AG10803 (cell line): Measurements from ENCODE around the gene FAT1.

Source experiments
- DNase-seq: peaks from one replicate; pipeline ENCODE4 v3.0.0; 2010; ENCODE audit warnings: low read depth
- H3K4me3 ChIP-seq: 2 replicates; pipeline ENCODE4 v1.5.1; 2011; ENCODE audit warnings: mild to moderate bottlenecking, low read length, control low read depth
- CTCF ChIP-seq: conservative IDR thresholded peaks from 2 replicates; pipeline ENCODE4 v1.5.1; 2011; ENCODE audit warnings: mild to moderate bottlenecking, low read length, control low read depth, inconsistent platforms

Gene FAT1

GRCh38 chr4:186689476-186689875 is 34.2 kb downstream of the FAT1 start:
- no peak overlapping the region for H3K4me3 ChIP-seq
- DNase-seq, result peak; percentile 47
- no peak for TF ChIP-seq CTCF

DNA sequence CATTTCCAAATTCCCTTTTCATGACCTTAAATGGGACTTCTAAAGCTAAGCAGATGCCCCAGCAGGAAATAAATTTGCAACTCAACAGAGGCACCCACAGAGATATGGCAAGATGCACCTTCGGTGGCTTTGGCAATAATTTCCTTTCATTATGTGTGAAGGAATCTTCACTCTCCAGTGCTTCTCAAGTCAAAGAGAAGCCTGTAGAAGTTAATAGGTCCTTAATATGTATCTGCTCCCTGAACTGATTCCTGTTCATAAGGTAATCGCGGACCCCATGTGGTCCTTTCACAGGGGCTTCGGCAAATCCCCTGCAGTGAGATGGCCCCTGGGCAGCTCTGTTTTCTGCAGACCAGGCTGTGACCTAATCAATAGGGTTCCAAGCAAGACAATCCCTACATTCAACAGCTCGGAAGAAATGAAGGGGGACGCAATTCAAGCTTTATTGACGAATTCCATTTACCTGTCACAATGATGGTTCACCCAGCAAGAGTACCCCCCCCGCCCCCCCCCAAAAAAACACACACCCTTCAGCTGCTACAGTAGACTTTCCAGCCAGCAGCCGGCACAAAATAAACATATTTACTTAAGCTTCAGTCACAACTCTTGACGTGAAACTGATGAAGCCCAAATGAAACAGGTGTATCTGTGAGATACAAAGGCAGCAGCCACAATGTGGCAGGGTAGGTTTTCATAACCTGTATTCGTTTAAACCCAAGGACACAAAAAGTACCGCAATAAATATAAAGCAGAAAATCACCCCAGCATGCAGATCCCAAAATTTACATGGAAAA is 35.3 kb downstream of the FAT1 start:
- no peak for TF ChIP-seq CTCF
- DNase-seq, result no peak
- no peak overlapping the region for H3K4me3 ChIP-seq

- no peak overlapping the region for H3K4me3 ChIP-seq
- DNase-seq, result no peak
- no peak for TF ChIP-seq CTCF
Measured at GRCh38 chr4:186687265-186687664, 36.4 kb downstream of the FAT1 start.

DNA sequence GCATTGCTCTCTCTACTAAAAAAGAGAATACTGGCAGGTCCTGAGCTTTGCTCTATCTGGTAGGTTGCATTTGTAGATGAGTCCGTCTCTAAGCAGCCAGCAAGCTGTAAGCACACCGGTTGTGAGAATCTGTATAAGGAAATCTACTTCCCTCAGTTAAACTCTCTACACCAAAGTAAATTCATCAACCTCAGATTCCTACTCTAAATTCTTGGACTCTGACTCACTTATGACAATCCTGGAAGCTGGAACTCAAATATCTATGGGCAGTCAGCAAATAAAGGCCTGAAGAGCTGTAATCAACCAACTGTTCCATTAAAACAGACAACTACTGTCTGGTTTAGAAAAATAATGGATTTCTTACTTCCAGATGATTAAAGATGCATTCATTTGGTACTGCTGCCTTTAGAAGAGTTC is 37.9 kb downstream of the FAT1 start:
- DNase-seq, result peak; percentile 93
- no peak overlapping the region for H3K4me3 ChIP-seq
- TF ChIP-seq CTCF, result no peak

DNA sequence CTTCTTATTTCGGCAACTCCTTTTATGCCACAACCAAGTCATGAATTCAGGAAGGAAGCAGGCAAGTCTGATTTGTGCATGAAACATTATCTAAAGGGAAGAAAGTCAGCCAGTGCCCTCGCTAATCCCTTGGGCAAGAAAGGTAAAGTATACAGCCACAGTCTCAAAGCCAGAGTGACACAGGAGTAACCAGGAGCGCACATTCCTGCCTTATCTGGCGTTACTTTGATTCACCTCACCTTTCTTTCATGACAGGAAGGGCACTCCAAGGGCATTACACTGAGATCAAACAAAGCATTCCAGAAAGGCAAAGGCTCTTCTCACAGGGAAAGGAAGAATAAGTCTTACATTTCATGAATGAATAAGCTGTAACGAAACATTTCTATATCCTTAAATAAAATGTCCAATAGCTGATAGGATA is 38.8 kb downstream of the FAT1 start:
- no peak for DNase-seq
- H3K4me3 ChIP-seq, result no peak overlapping the region
- TF ChIP-seq CTCF, result no peak

DNA sequence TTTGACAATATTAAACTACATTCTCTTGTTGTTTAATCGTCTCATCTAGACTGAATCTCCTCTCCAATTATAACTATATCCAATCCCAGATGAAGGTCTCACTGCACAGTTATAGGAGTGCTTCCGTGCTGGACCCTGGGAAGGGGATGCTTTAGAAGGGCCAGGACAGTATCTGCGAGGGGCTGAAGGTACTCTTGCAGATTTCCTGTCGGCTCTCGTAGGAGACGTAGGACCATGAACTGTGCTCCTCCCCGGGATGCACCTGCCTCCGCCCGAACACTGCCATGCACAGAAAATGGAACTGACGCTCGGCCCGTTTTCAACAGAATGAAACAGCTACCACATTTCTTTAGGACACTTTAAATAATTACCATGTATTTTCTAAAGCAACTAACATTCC is 39.4 kb downstream of the FAT1 start:
- no peak for TF ChIP-seq CTCF
- H3K4me3 ChIP-seq, result no peak overlapping the region
- DNase-seq, result no peak

DNA sequence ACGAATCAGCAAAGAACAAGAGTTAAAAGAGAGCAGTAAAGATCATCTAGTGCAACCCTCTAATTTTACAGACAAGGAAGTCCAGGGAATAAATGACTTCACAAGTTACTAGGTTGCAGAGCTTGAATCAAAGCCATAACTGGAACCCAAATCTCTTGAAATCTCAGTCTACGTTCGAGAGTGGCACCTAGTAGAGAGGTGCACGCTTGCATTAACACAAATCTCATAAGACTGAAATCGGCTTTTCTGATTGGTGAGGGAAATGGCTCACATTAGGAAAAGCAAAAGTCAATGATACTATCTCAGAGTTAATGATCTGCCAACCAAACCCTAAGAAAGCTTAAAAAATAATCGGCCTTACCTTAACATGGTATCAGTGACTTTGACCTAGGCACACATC is 43.0 kb downstream of the FAT1 start:
- H3K4me3 ChIP-seq, result no peak overlapping the region
- TF ChIP-seq CTCF, result no peak
- DNase-seq, result no peak
